Measurements from ENCODE around the gene CRY1. TPM values are rescaled to one million over a fixed set of nuclear protein-coding genes. Genes with fewer than 3 reads are reported as not detected.
"Not testable (repeated sequence)": the region's sequence is repeated elsewhere in the genome, so short reads cannot be mapped to it uniquely, and the experiment has no call there.

Gene CRY1
- total RNA-seq, 4 donors from 2014 or later: 23.7 to 51.2 (median 40.1) TPM

DNA sequence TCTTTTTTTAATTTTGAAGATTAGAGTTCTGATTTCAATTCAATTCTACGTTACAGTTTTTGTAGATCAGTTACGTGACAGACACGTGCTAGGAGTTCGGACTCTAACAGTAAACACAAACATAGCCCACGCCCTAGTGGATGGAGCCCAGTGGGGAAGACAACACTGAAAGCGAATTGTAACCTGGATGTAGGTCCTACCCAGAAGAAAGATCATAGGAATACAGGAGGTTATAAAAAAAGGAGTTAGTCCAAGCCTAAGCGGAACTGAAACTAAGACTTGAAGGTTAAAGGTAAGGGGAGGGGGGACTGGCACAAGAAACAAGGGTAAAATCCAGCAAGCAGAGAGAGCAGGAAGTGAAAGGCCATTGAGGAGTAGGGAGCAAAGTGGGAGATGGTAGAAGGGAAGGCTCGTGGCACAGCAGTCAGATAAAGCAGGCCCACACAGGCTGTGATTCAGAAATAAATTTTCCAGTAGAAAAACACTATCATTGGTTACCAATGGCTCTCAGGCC, 15.7 kb upstream of the CRY1 start:
- Histone ChIP-seq H3K36me3 (no peaks in the 10 kb centered on the region), H3K9me3 (no peaks in the 10 kb centered on the region), H3K4me3 (no peak overlapping the region), H3K27ac (no peak overlapping the region), H3K4me1 (peaks cover 0 to 21% (median 3%) of the 10 kb centered on the region in 3 donors), H3K27me3 (no peaks in the 10 kb centered on the region)
- 80 to 94% methylated on average over 5 to 8 of the region's 8 CpGs for WGBS, 2 donors (ENCODE audit: low coverage in 1 of 2)
- TF ChIP-seq POLR2AphosphoS5 (IDR thresholded peaks at IDR 0.05): no peak
- TF ChIP-seq, protein P1, sequence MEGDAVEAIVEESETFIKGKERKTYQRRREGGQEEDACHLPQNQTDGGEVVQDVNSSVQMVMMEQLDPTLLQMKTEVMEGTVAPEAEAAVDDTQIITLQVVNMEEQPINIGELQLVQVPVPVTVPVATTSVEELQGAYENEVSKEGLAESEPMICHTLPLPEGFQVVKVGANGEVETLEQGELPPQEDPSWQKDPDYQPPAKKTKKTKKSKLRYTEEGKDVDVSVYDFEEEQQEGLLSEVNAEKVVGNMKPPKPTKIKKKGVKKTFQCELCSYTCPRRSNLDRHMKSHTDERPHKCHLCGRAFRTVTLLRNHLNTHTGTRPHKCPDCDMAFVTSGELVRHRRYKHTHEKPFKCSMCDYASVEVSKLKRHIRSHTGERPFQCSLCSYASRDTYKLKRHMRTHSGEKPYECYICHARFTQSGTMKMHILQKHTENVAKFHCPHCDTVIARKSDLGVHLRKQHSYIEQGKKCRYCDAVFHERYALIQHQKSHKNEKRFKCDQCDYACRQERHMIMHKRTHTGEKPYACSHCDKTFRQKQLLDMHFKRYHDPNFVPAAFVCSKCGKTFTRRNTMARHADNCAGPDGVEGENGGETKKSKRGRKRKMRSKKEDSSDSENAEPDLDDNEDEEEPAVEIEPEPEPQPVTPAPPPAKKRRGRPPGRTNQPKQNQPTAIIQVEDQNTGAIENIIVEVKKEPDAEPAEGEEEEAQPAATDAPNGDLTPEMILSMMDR (IDR thresholded peaks at IDR 0.05): no peak
- no peak for TF ChIP-seq POLR2A (IDR thresholded peaks at IDR 0.05)
- TF ChIP-seq EP300 (IDR thresholded peaks at IDR 0.05): no peak
- no peak for ATAC-seq

DNA sequence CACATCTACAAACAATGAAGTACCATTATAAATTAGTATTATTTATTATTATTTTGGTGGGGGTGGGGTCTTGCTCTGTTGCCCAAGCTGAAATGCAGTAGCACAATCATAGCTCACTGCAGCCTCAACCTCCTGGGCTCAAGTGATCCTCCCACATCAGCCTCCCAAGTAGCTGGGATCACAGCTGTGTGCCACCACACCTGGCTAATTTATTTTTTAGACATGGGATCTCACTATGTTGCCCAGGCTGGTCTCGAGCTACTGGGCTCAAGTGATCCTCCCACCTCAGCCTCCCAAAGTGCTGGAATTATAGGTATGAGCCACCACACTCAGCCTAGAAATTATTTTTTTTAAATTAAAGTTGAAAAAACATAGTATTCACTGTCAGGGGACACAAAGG, 15.0 kb upstream of the CRY1 start:
- not testable (repeated sequence) for H3K9me3 ChIP-seq, ATAC-seq, H3K27me3 ChIP-seq, H3K27ac ChIP-seq, H3K36me3 ChIP-seq, H3K4me3 ChIP-seq
- H3K4me1 ChIP-seq: peaks cover 0 to 21% (median 3%) of the 10 kb centered on the region in 3 donors
- 92% methylated on average over 1 of the region's 1 CpG; no CpG with 5 or more reads in 1 of the 2 donors for WGBS, 2 donors (ENCODE audit: low coverage in 1 of 2)

DNA sequence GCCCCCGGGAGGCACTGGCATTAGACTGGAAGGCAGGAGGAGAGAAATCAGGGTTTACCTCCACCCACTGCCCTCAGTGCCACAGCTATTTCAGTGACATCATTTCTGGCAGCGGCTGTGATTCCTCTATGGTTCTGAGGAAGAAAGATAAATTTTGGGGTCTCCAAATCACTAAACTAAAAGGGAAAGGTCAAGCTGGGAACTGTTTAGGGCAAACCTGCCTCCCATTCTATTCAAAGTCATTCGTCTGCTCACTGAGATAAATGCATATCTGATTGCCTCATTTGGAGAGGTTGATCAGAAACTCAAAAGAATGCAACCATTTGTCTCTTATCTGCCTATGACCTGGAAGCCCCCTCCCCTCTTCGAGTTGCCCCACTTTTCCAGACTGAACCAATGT, 14.0 kb upstream of the CRY1 start:
- Histone ChIP-seq H3K4me3 (no peak overlapping the region), H3K4me1 (peaks cover 0 to 21% (median 3%) of the 10 kb centered on the region in 3 donors), H3K27me3 (no peaks in the 10 kb centered on the region), H3K9me3 (no peaks in the 10 kb centered on the region), H3K36me3 (no peaks in the 10 kb centered on the region), H3K27ac (no peak overlapping the region)
- WGBS, 2 donors (ENCODE audit: low coverage in 1 of 2): 42 to 100% methylated on average over 1 to 4 of the region's 4 CpGs
- no peak for ATAC-seq
- no peak for TF ChIP-seq POLR2AphosphoS5 (IDR thresholded peaks at IDR 0.05)
- no peak for TF ChIP-seq POLR2A (IDR thresholded peaks at IDR 0.05)
- TF ChIP-seq EP300 (IDR thresholded peaks at IDR 0.05): no peak
- TF ChIP-seq, protein P1 (IDR thresholded peaks at IDR 0.05): no peak

DNA sequence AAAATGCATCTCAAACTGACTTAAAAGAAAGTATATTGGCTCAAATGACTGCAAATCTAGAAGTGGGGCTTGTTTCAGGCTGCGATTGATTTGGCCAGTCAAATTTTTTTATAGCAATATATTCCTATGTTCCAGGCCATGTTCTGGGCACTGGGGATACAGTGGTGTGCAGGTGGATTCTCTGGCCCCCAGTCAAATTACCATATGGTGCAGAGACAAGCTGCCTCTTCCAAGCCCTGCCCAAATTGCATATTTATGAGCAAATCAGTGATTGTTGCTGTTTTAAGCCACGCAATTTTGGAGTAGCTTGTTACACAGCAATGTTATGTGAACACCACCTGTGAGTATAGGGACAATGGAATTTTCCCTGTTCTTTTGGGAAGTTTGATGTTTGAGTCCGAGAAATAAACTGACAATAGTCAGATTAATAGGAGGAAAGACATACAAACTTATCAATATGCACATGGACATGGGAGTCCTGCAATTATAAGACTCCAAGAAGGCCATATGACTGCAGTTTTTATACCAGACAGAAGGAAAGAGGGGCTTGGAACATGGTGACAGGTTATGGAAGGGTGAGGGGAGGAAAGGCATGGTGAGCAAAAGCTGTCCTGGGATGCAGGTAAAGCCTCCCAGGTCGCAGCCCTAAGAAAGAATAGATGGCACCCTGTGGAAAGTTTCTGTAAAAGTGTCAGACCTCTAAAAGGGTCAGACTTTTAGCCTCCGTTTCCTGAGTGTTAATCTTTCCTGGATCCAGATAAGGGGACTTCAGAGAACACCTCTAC, 13.1 kb upstream of the CRY1 start:
- Histone ChIP-seq H3K4me3 (no peak overlapping the region), H3K9me3 (no peaks in the 10 kb centered on the region), H3K27me3 (no peaks in the 10 kb centered on the region), H3K27ac (no peak overlapping the region), H3K36me3 (no peaks in the 10 kb centered on the region), H3K4me1 (peaks cover 0 to 20% (median 3%) of the 10 kb centered on the region in 3 donors)
- ATAC-seq: no peak
- WGBS, 2 donors (ENCODE audit: low coverage in 1 of 2): 66 to 78% methylated on average over 3 to 5 of the region's 5 CpGs
- TF ChIP-seq, protein P1 (IDR thresholded peaks at IDR 0.05): no peak
- TF ChIP-seq POLR2AphosphoS5 (IDR thresholded peaks at IDR 0.05) (no peak), EP300 (IDR thresholded peaks at IDR 0.05) (no peak), POLR2A (IDR thresholded peaks at IDR 0.05) (no peak)

DNA sequence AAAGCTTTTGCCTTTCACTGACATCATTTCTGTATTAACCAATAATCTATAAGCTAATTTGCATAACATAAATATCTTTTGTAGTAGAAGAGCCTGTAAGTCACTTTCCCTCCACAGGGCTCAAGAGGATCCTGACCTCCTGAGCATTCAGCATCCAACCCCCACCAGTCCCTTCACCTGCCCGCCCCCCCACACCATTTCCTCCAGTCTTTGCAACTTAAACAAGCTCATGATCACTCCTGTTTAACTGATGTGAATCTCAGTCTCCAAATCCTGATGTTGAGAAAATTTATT, 12.0 kb upstream of the CRY1 start:
- Histone ChIP-seq H3K27ac (no peak overlapping the region), H3K36me3 (no peaks in the 10 kb centered on the region), H3K27me3 (no peaks in the 10 kb centered on the region), H3K4me1 (peaks cover 0 to 10% (median 0%) of the 10 kb centered on the region in 3 donors), H3K4me3 (no peak overlapping the region), H3K9me3 (no peaks in the 10 kb centered on the region)
- 80 to 90% methylated on average over 1 of the region's 1 CpG for WGBS, 2 donors (ENCODE audit: low coverage in 1 of 2)
- no peak for ATAC-seq
- TF ChIP-seq, protein P1 (IDR thresholded peaks at IDR 0.05): no peak
- TF ChIP-seq EP300 (IDR thresholded peaks at IDR 0.05): no peak
- TF ChIP-seq POLR2A (IDR thresholded peaks at IDR 0.05): no peak
- TF ChIP-seq POLR2AphosphoS5 (IDR thresholded peaks at IDR 0.05): no peak
